ENCODE data around the gene LATS2.

DNA sequence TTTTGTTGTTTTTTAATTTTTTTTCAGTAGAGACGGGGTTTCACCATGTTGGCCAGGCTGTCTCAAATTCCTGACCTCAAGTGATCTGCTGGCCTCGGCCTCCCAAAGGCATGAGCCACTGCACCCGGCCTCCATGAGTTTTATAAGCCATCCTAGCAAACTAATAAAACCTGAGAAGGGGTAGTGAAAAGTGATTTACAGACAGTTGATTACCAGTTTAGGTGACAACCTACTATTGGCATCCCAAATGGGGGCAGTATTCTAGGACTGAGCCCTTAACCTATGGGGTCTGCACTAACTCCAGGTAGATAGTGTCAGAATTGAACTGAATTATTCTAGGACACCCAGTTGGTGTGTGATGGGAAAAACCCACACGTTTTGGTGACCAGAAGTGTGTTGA is 6.5 kb upstream of the LATS2 start:
- no peak for TF ChIP-seq POLR2A (IDR thresholded peaks at IDR 0.05)
- no peak for TF ChIP-seq CTCF (IDR thresholded peaks at IDR 0.05)
- no peak for TF ChIP-seq POLR2AphosphoS5 (IDR thresholded peaks at IDR 0.05)
- TF ChIP-seq EP300 (IDR thresholded peaks at IDR 0.05): no peak
